IMR-90 (cell line): ENCODE results near the gene GOLGA5. TPM values are rescaled to one million over a fixed set of nuclear protein-coding genes. Genes with fewer than 3 reads are reported as not detected.
"Not testable (repeated sequence)": the region's sequence is repeated elsewhere in the genome, so short reads cannot be mapped to it uniquely, and the experiment has no call there.

ENCODE experiments used
- ATAC-seq: fragments of 200-7000 bp; cut with Tn5 transposase; 2 replicates; pipeline ENCODE4 v1.9.1; 2020; ENCODE audit warnings: low read depth, mild to moderate bottlenecking, moderate library complexity
- BruUV-seq: library from RNA; stranded (reverse); fragments of 400-500 nt; replicated peaks from 2 replicates; lab custom pipeline; 2021; lab: Mats Ljungman, UMichigan
- CTCF ChIA-PET: fragments of 300-600 bp; formaldehyde crosslinking; extraction: SDS; loops from one replicate; lab custom pipeline; 2021; ENCODE audit warnings: antibody characterized with exemption; lab: Yijun Ruan, JAX
- POLR2A ChIA-PET: fragments of 300-600 bp; sonication (Branson Sonifier 250); formaldehyde crosslinking; loops from one replicate; lab custom pipeline; 2022; ENCODE audit warnings: antibody characterized with exemption; ENCODE audit not compliant: unreplicated experiment; lab: Charles Lee
- DNase-seq: peaks from one replicate; pipeline ENCODE4 v3.0.0; 2013
- H2AFZ ChIP-seq: replicated peaks from 2 replicates; pipeline ENCODE3; 2013; ENCODE audit warnings: low read length, mild to moderate bottlenecking; ENCODE audit not compliant: poor library complexity
- H2AK5ac ChIP-seq: 2 replicates; pipeline ENCODE4 v1.6.1; 2013; ENCODE audit warnings: low read depth, low read length, inconsistent platforms
- H2AK9ac ChIP-seq: replicated peaks from 2 replicates; pipeline ENCODE3; 2013; ENCODE audit warnings: mild to moderate bottlenecking, low read depth, low read length, moderate library complexity; ENCODE audit not compliant: poor library complexity
- H2BK120ac ChIP-seq: 2 replicates; pipeline ENCODE4 v1.6.1; 2013; ENCODE audit warnings: low read depth, low read length, inconsistent platforms
- H2BK15ac ChIP-seq: 3 replicates; pipeline ENCODE4 v1.6.1; 2013; ENCODE audit warnings: low read depth, low read length, inconsistent platforms
- H2BK20ac ChIP-seq: 2 replicates; pipeline ENCODE4 v1.6.1; 2013; ENCODE audit warnings: low read depth, mild to moderate bottlenecking, inconsistent platforms, low read length, moderate library complexity
- H2BK5ac ChIP-seq: 2 replicates; pipeline ENCODE4 v1.6.1; 2013; ENCODE audit warnings: mild to moderate bottlenecking, low read depth, low read length, inconsistent platforms; ENCODE audit not compliant: poor library complexity, severe bottlenecking
- H3K14ac ChIP-seq: replicated peaks from 2 replicates; pipeline ENCODE4 v1.6.1; 2013; ENCODE audit warnings: low read depth, low read length, inconsistent platforms
- H3K18ac ChIP-seq: 2 replicates; pipeline ENCODE4 v1.6.1; 2013; ENCODE audit warnings: low read depth, low read length, control low read depth
- H3K23ac ChIP-seq: 2 replicates; pipeline ENCODE4 v1.6.1; 2013; ENCODE audit warnings: low read depth, low read length, inconsistent platforms
- H3K27ac ChIP-seq: 2 replicates; pipeline ENCODE4 v1.5.1; 2013; ENCODE audit warnings: mild to moderate bottlenecking, control low read depth, low read length; ENCODE audit not compliant: insufficient read depth
- H3K27me3 ChIP-seq: 2 replicates; pipeline ENCODE4 v1.6.1; 2013; ENCODE audit warnings: low read length; ENCODE audit not compliant: control insufficient read depth, insufficient read depth
- H3K36me3 ChIP-seq: 2 replicates; pipeline ENCODE4 v1.6.1; 2013; ENCODE audit warnings: low read length, mixed read lengths; ENCODE audit not compliant: control insufficient read depth, insufficient read depth
- H3K4ac ChIP-seq: 2 replicates; pipeline ENCODE4 v1.6.1; 2013; ENCODE audit warnings: low read depth, low read length, inconsistent platforms
- H3K4me1 ChIP-seq: 2 replicates; pipeline ENCODE4 v1.6.1; 2013; ENCODE audit warnings: low read length, mixed read lengths; ENCODE audit not compliant: control insufficient read depth, insufficient read depth
- H3K4me2 ChIP-seq: 2 replicates; pipeline ENCODE4 v1.6.1; 2013; ENCODE audit warnings: low read depth, mild to moderate bottlenecking, control low read depth, low read length, moderate library complexity
- H3K4me3 ChIP-seq: 2 replicates; pipeline ENCODE4 v1.5.1; 2013; ENCODE audit warnings: low read depth, mild to moderate bottlenecking, control low read depth, low read length, moderate library complexity; ENCODE audit not compliant: insufficient read depth
- H3K56ac ChIP-seq: 2 replicates; pipeline ENCODE4 v1.6.1; 2013; ENCODE audit warnings: low read length, inconsistent platforms; ENCODE audit not compliant: insufficient read depth; ENCODE audit errors: extremely low read depth
- H3K79me1 ChIP-seq, 2 experiments: 2 replicates each; pipeline ENCODE4 v1.6.1; 2013; ENCODE audit warnings: low read length in 2 of 2, inconsistent platforms in 1 of 2, low read depth in 1 of 2
- H3K9ac ChIP-seq: 2 replicates; pipeline ENCODE4 v1.6.1; 2013; ENCODE audit warnings: low read depth, low read length, control low read depth
- H3K9me1 ChIP-seq: 2 replicates; pipeline ENCODE4 v1.6.1; 2013; ENCODE audit warnings: low read length, inconsistent platforms; ENCODE audit not compliant: insufficient read depth
- H3K9me3 ChIP-seq: 2 replicates; pipeline ENCODE4 v1.6.1; 2013; ENCODE audit warnings: low read length; ENCODE audit not compliant: control insufficient read depth, insufficient read depth
- H4K20me1 ChIP-seq: 2 replicates; pipeline ENCODE4 v1.6.1; 2013; ENCODE audit warnings: low read length, inconsistent platforms; ENCODE audit not compliant: insufficient read depth
- H4K5ac ChIP-seq: 2 replicates; pipeline ENCODE4 v1.6.1; 2013; ENCODE audit warnings: mild to moderate bottlenecking, low read depth, low read length, control low read depth
- H4K8ac ChIP-seq, 2 experiments: 2 replicates each; pipeline ENCODE4 v1.6.1; 2013; ENCODE audit warnings: low read depth in 2 of 2, low read length in 2 of 2, control low read depth in 1 of 2, inconsistent platforms in 1 of 2
- H4K91ac ChIP-seq: 2 replicates; pipeline ENCODE4 v1.6.1; 2013; ENCODE audit warnings: low read depth, low read length, inconsistent platforms; ENCODE audit not compliant: insufficient read depth
- WGBS, 2 experiments: methylation state at CpG; one replicate each; pipeline versions ENCODE4 v1.1.5 to v1.1.7; 2013; ENCODE audit warnings: missing lambda C conversion rate in 2 of 2; ENCODE audit not compliant: insufficient read length in 1 of 2; ENCODE audit errors: extremely low coverage in 2 of 2; 5-methylcytosine and 5-hydroxymethylcytosine counted together
- dilution Hi-C: fragments of 300-500 bp; cut with HindIII; formaldehyde crosslinking; loops from one replicate; pipeline ENCODE4 v1.14.3; 2018; ENCODE audit warnings: low sequenced_read_pairs; ENCODE audit not compliant: unreplicated experiment
- in situ Hi-C: fragments of 300-500 bp; cut with MboI; formaldehyde crosslinking; loops from 3 replicates; pipeline ENCODE4 v1.14.3; 2019; ENCODE audit warnings: low sequenced_read_pairs, inconsistent platforms, mixed read lengths
- intact Hi-C: fragments of 100-400 bp; cut with micrococcal nuclease; formaldehyde crosslinking; loops from 2 replicates; pipeline ENCODE4 v1.10.0; 2022
- polyA plus RNA-seq, 3 experiments: library from polyadenylated mRNA; depleted of rRNA; stranded (reverse); fragments of >200 nt; gene quantifications; 2 replicates each; pipeline ENCODE4 v1.2.3, GENCODE V29; 2012; ENCODE audit warnings: low replicate concordance in 1 of 3
- total RNA-seq: library from RNA; depleted of rRNA; stranded (reverse); fragments of >200 nt; gene quantifications from 2 replicates; pipeline ENCODE4 v1.2.3, GENCODE V29; 2012
- TF ChIP-seq, protein P1 (sequence below): fragments of 150-350 bp; IDR thresholded peaks from 2 replicates; pipeline ENCODE4 v1.6.1; 2016; ENCODE audit warnings: low read depth, mild to moderate bottlenecking, low read length, moderate library complexity, borderline replicate concordance

Gene GOLGA5
- total and polyA plus RNA-seq, 2 of the 4 experiments (the other 2 are of a cell fraction), result 35.0 to 59.5 TPM

- TF ChIP-seq, protein P1, sequence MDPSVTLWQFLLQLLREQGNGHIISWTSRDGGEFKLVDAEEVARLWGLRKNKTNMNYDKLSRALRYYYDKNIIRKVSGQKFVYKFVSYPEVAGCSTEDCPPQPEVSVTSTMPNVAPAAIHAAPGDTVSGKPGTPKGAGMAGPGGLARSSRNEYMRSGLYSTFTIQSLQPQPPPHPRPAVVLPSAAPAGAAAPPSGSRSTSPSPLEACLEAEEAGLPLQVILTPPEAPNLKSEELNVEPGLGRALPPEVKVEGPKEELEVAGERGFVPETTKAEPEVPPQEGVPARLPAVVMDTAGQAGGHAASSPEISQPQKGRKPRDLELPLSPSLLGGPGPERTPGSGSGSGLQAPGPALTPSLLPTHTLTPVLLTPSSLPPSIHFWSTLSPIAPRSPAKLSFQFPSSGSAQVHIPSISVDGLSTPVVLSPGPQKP, result no peak
Measured at GRCh38 chr14:92760524-92760805, 33.6 kb upstream of the GOLGA5 start (continued).

DNA sequence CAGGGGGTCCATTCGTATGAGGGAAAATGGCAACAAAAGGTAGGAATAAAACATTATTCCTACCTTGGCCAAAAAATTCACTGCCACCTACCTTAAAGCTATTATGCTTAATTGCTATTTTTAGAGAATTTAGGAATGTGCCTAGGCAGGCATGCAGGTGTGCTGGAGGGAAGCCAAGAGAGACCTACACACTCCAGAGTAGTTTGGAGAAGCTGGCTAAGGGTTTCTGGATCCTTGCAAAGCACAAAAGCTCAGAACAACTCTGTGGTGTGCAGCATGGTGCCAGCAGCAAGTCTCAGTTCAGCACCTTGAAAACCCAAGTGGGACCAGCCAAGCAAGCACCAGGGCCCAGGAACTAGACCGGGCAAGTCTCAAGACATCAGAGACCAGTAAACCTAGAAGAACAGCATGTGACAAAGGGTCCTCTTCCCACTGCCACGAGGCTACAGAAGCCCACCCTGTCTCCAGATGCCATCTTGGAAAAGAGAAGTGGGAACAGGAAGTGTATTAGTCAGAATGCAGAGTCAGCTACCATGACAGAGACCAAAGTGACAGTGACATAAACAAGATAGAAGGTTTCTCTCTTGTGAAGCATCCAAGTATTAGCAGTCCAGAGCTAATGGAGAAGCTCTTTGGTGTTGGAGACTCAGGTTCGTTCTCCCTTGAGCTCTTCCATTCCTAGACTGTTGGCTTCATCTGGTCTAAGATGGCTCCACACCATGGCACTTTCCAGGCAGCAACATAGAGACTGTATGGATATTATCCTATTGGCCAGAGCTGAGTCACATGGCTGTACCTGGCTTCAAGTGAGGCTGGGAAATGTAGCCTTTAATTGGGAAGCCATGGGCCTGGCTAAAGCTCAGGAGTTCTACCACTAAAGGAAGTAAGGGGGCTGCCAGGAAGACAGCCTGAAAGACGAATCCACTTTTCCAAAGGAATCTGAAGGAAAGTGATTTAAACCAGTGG, 30.2 kb upstream of the GOLGA5 start:
- peaks cover 17% of the 10 kb centered on the region for H3K27me3 ChIP-seq
- WGBS, 2 experiments, result no CpG with 5 or more reads among the region's 5 CpGs
- H3K9me1 ChIP-seq, H3K4ac ChIP-seq, H3K36me3 ChIP-seq, H2BK120ac ChIP-seq, POLR2A ChIA-PET, H3K23ac ChIP-seq, H4K8ac ChIP-seq, H2AK5ac ChIP-seq, H3K4me1 ChIP-seq, H3K79me1 ChIP-seq, CTCF ChIA-PET, H3K4me2 ChIP-seq, H2AFZ ChIP-seq, ATAC-seq, H3K4me3 ChIP-seq, H4K91ac ChIP-seq, intact Hi-C loops, in situ Hi-C loops, H2BK20ac ChIP-seq, H3K18ac ChIP-seq, H2AK9ac ChIP-seq, H3K9ac ChIP-seq, H3K56ac ChIP-seq, BruUV-seq, dilution Hi-C loops, H3K27ac ChIP-seq, H3K14ac ChIP-seq, H4K20me1 ChIP-seq, DNase-seq, H2BK15ac ChIP-seq, H2BK5ac ChIP-seq, H3K9me3 ChIP-seq, H4K5ac ChIP-seq: not testable (repeated sequence)

DNA sequence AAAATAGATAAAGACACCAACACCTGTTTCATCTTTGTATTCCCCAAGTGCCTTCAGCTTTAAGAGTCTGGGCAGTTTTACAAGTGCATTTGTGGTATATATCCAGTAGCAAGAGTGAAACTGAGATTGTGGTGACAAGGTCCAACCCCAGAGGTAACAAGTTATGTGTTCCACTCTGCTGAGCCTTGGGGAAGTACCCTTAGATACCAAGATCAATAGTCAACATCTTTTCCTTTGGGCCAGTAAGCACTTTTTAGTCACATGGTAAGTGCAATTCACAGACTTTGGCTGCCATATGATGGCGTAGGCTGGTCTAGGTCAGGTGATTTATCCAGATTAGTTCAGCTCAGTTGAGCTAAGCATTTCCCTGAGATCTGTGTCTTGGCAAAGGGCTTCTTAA, 25.9 kb upstream of the GOLGA5 start:
- intact Hi-C loops, H3K56ac ChIP-seq, H3K9ac ChIP-seq, H3K9me1 ChIP-seq, DNase-seq, H4K20me1 ChIP-seq, H2BK20ac ChIP-seq, in situ Hi-C loops, H4K91ac ChIP-seq, H3K18ac ChIP-seq, H3K4ac ChIP-seq, H4K5ac ChIP-seq, dilution Hi-C loops, H3K36me3 ChIP-seq, H3K27me3 ChIP-seq, H3K9me3 ChIP-seq, ATAC-seq, POLR2A ChIA-PET, H3K23ac ChIP-seq, H2AK9ac ChIP-seq, H3K4me1 ChIP-seq, H3K4me3 ChIP-seq, H3K14ac ChIP-seq, H2AK5ac ChIP-seq, H3K27ac ChIP-seq, CTCF ChIA-PET, H2AFZ ChIP-seq, H2BK5ac ChIP-seq, H3K4me2 ChIP-seq, H2BK15ac ChIP-seq, H4K8ac ChIP-seq, BruUV-seq, H3K79me1 ChIP-seq, H2BK120ac ChIP-seq: not testable (repeated sequence)
- no CpG with 5 or more reads among the region's 1 CpG for WGBS, 2 experiments
